Measurements from ENCODE around the gene RPAIN.
"Not testable (repeated sequence)": the region's sequence is repeated elsewhere in the genome, so short reads cannot be mapped to it uniquely, and the experiment has no call there.

Gene RPAIN

GRCh38 chr17:5425826-5426225 is 5.8 kb downstream of the RPAIN start:
- H3K36me3 ChIP-seq (ENCODE audit: control insufficient read depth in 1 of 2, insufficient read depth in 2 of 2, low read length in 2 of 2) = peaks cover 37 to 80% of the 10 kb centered on the region in 2 donors

GRCh38 chr17:5429191-5429887 is 9.4 kb downstream of the RPAIN start:
- no peaks in the 10 kb centered on the region for H3K27me3 ChIP-seq (ENCODE audit: control insufficient read depth in 1 of 2, insufficient read depth in 2 of 2, low read length in 2 of 2)
- no peak overlapping the region for H3K9ac ChIP-seq (ENCODE audit: low read depth in 1 of 2, low read length in 2 of 2)
- H3K27ac ChIP-seq (ENCODE audit: low read depth, low read length) = no peak overlapping the region

More at GRCh38 chr17:5425826-5426225, 5.8 kb downstream of the RPAIN start:
- Histone ChIP-seq H3K27me3 (ENCODE audit: control insufficient read depth in 1 of 2, insufficient read depth in 2 of 2, low read length in 2 of 2) (no peaks in the 10 kb centered on the region), H3K27ac (ENCODE audit: low read depth, low read length) (no peak overlapping the region), H3K4me3 (ENCODE audit: low read depth in 1 of 2, low read length in 2 of 2) (no peak overlapping the region), H3K9ac (ENCODE audit: low read depth in 1 of 2, low read length in 2 of 2) (no peak overlapping the region), H3K9me3 (ENCODE audit: control insufficient read depth in 1 of 2, low read length in 2 of 2) (no peaks in the 10 kb centered on the region), H3K4me1 (ENCODE audit: control insufficient read depth in 1 of 2, insufficient read depth in 2 of 2, low read length in 2 of 2) (peaks cover 6 to 8% of the 10 kb centered on the region in 2 donors)

DNA sequence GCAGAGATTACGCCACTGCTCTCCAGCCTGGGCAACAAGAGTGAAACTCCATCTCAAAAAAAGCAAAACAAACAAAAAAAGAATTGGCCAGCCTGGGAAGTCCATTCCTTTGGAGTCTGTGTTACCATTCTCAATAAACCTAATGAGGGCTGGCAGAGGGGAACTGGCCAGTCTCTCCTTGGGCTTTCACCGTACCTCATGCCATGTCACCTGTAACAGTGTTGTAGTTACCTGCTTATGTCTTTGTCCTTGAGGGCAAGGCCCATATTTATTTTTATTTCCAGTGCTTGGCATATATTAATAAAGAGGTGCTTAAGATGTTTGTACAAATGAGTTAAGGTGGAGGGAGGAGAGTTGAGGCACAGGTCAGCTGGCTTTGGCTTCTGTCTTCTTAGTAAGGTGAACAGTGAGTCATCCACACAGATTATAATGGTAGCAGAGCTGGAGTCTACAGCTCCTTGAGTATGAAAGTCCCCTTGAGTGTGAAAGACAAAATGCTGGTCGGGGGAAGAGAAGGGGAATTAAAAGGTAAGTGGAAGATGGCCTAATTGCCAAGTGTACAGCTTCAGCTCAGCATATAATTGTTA is 10.5 kb downstream of the RPAIN start:
- Histone ChIP-seq H3K27me3 (ENCODE audit: control insufficient read depth in 1 of 2, insufficient read depth in 2 of 2, low read length in 2 of 2) (no peaks in the 10 kb centered on the region), H3K9ac (ENCODE audit: low read depth in 1 of 2, low read length in 2 of 2) (no peak overlapping the region), H3K4me1 (ENCODE audit: control insufficient read depth in 1 of 2, insufficient read depth in 2 of 2, low read length in 2 of 2) (no peaks in the 10 kb centered on the region), H3K4me3 (ENCODE audit: low read depth in 1 of 2, low read length in 2 of 2) (no peak overlapping the region), H3K9me3 (ENCODE audit: control insufficient read depth in 1 of 2, low read length in 2 of 2) (no peaks in the 10 kb centered on the region), H3K27ac (ENCODE audit: low read depth, low read length) (no peak overlapping the region), H3K36me3 (ENCODE audit: control insufficient read depth in 1 of 2, insufficient read depth in 2 of 2, low read length in 2 of 2) (peaks cover 57 to 87% of the 10 kb centered on the region in 2 donors)

More at GRCh38 chr17:5429191-5429887, 9.4 kb downstream of the RPAIN start:
- H3K36me3 ChIP-seq (ENCODE audit: control insufficient read depth in 1 of 2, insufficient read depth in 2 of 2, low read length in 2 of 2) = peaks cover 59 to 88% of the 10 kb centered on the region in 2 donors
- no peak overlapping the region for H3K4me3 ChIP-seq (ENCODE audit: low read depth in 1 of 2, low read length in 2 of 2)
- H3K4me1 ChIP-seq (ENCODE audit: control insufficient read depth in 1 of 2, insufficient read depth in 2 of 2, low read length in 2 of 2) = no peaks in the 10 kb centered on the region
- H3K9me3 ChIP-seq (ENCODE audit: control insufficient read depth in 1 of 2, low read length in 2 of 2) = no peaks in the 10 kb centered on the region

- H3K36me3 ChIP-seq (ENCODE audit: control insufficient read depth in 1 of 2, insufficient read depth in 2 of 2, low read length in 2 of 2) = peaks cover 52 to 85% of the 10 kb centered on the region in 2 donors
- H3K27me3 ChIP-seq (ENCODE audit: control insufficient read depth in 1 of 2, insufficient read depth in 2 of 2, low read length in 2 of 2); H3K9ac ChIP-seq (ENCODE audit: low read depth in 1 of 2, low read length in 2 of 2); H3K9me3 ChIP-seq (ENCODE audit: control insufficient read depth in 1 of 2, low read length in 2 of 2); H3K27ac ChIP-seq (ENCODE audit: low read depth, low read length); H3K4me3 ChIP-seq (ENCODE audit: low read depth in 1 of 2, low read length in 2 of 2); H3K4me1 ChIP-seq (ENCODE audit: control insufficient read depth in 1 of 2, insufficient read depth in 2 of 2, low read length in 2 of 2): not testable (repeated sequence)
Observed at GRCh38 chr17:5431234-5431633, 11.3 kb downstream of the RPAIN start.

DNA sequence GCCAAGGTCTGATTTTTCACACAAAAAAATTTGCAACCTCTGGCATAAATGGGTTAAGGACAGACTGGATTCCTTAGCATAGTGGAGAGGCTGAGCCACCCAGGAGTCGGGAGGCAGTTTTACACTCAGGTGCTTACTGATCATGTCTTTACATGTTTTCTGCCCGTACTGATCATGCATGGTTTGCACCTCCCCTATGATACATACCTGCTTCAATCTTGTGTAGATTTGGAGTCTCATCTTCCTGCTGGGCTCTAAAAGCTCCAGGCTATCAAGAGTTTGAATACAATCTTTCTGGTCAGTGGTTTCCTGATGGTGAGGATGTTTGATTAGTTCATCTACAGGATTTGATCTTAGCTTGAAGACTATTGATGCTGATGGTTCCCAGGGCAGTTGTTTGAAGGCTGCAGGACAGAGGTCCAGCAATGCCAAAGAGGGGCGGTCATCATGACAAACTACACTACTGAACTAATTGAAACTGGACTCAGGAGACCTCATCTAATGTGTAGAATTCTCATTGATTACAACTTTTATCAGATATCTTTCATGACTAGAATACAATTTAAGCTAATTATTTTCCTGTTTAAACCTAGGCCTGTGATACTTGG is 12.1 kb downstream of the RPAIN start:
- H3K27me3 ChIP-seq (ENCODE audit: control insufficient read depth in 1 of 2, insufficient read depth in 2 of 2, low read length in 2 of 2) = no peaks in the 10 kb centered on the region
- no peaks in the 10 kb centered on the region for H3K9me3 ChIP-seq (ENCODE audit: control insufficient read depth in 1 of 2, low read length in 2 of 2)
- H3K9ac ChIP-seq (ENCODE audit: low read depth in 1 of 2, low read length in 2 of 2) = no peak overlapping the region
- peaks cover 3 to 4% of the 10 kb centered on the region in 2 donors for H3K4me1 ChIP-seq (ENCODE audit: control insufficient read depth in 1 of 2, insufficient read depth in 2 of 2, low read length in 2 of 2)
- no peak overlapping the region for H3K27ac ChIP-seq (ENCODE audit: low read depth, low read length)
- H3K4me3 ChIP-seq (ENCODE audit: low read depth in 1 of 2, low read length in 2 of 2) = no peak overlapping the region
- peaks cover 49 to 83% of the 10 kb centered on the region in 2 donors for H3K36me3 ChIP-seq (ENCODE audit: control insufficient read depth in 1 of 2, insufficient read depth in 2 of 2, low read length in 2 of 2)

GRCh38 chr17:5434984-5435383 is 15.0 kb downstream of the RPAIN start:
- Histone ChIP-seq H3K27ac (ENCODE audit: low read depth, low read length) (no peak overlapping the region), H3K27me3 (ENCODE audit: control insufficient read depth in 1 of 2, insufficient read depth in 2 of 2, low read length in 2 of 2) (no peaks in the 10 kb centered on the region), H3K9ac (ENCODE audit: low read depth in 1 of 2, low read length in 2 of 2) (no peak overlapping the region), H3K36me3 (ENCODE audit: control insufficient read depth in 1 of 2, insufficient read depth in 2 of 2, low read length in 2 of 2) (peaks cover 35 to 61% of the 10 kb centered on the region in 2 donors), H3K9me3 (ENCODE audit: control insufficient read depth in 1 of 2, low read length in 2 of 2) (no peaks in the 10 kb centered on the region), H3K4me1 (ENCODE audit: control insufficient read depth in 1 of 2, insufficient read depth in 2 of 2, low read length in 2 of 2) (peaks cover 20 to 21% of the 10 kb centered on the region in 2 donors), H3K4me3 (ENCODE audit: low read depth in 1 of 2, low read length in 2 of 2) (no peak overlapping the region)

DNA sequence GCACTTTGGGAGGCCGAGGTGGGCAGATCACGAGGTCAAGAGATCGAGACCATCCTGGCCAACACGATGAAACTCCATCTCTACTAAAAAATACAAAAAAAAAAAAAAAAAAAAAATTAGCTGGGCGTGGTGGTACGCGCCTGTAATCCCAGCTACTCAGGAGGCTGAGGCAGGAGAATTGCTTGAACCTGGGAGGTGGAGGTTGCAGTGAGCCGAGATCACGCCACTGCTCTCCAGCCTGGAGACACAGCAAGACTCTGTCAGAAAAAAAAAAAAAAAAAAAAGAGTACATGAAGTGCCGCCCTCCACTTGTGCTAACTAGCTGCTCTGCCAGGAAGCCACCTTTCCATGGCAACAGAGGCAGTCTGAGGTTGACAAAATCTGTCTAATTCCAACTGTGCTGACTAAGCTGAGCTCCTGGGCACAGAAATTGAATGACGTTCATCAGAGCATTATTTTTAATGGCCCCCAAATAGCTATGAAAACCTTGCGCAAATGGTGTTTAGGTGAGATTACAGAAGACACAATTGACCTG is 15.9 kb downstream of the RPAIN start:
- Histone ChIP-seq H3K36me3 (ENCODE audit: control insufficient read depth in 1 of 2, insufficient read depth in 2 of 2, low read length in 2 of 2) (peaks cover 29 to 58% of the 10 kb centered on the region in 2 donors), H3K4me1 (ENCODE audit: control insufficient read depth in 1 of 2, insufficient read depth in 2 of 2, low read length in 2 of 2) (peaks cover 20 to 21% of the 10 kb centered on the region in 2 donors)
- H3K9me3 ChIP-seq (ENCODE audit: control insufficient read depth in 1 of 2, low read length in 2 of 2); H3K4me3 ChIP-seq (ENCODE audit: low read depth in 1 of 2, low read length in 2 of 2); H3K27ac ChIP-seq (ENCODE audit: low read depth, low read length); H3K27me3 ChIP-seq (ENCODE audit: control insufficient read depth in 1 of 2, insufficient read depth in 2 of 2, low read length in 2 of 2); H3K9ac ChIP-seq (ENCODE audit: low read depth in 1 of 2, low read length in 2 of 2): not testable (repeated sequence)

DNA sequence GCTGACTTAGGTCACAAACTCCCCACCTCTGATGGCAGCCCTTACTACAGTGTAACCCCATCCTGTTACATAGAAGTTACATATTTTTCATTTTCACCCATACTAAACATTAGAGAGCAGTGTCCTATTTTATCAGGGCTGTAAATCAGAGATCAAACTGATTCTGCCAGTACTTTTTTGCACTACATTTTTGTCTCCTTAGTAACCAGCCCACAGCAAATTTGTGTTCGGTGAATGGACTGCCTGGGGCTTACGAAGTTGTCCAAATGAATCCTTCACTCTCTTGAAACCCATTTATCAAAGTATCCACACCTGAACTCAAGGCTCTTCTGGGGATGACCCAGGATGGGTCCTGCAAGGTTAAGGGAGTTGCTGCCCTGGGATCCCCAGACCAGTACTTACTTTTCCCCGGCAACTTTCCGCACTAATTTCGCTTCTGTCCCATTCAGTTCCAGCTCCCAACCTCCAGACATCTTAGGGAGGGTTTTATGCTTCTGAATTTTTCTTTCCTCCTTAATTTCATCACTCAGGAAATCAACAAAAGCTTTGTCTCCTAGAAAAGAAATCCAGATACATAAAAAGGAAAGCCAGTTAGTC is 17.8 kb downstream of the RPAIN start:
- H3K9ac ChIP-seq (ENCODE audit: low read depth in 1 of 2, low read length in 2 of 2) = peak overlapping the region; percentile 67 to 81
- peak overlapping the region; percentile 84 to 85 for H3K4me3 ChIP-seq (ENCODE audit: low read depth in 1 of 2, low read length in 2 of 2)
- H3K36me3 ChIP-seq (ENCODE audit: control insufficient read depth in 1 of 2, insufficient read depth in 2 of 2, low read length in 2 of 2) = peaks cover 17 to 42% of the 10 kb centered on the region in 2 donors
- H3K27ac ChIP-seq (ENCODE audit: low read depth, low read length) = no peak overlapping the region
- H3K9me3 ChIP-seq (ENCODE audit: control insufficient read depth in 1 of 2, low read length in 2 of 2) = no peaks in the 10 kb centered on the region
- H3K27me3 ChIP-seq (ENCODE audit: control insufficient read depth in 1 of 2, insufficient read depth in 2 of 2, low read length in 2 of 2) = no peaks in the 10 kb centered on the region
- peaks cover 20 to 21% of the 10 kb centered on the region in 2 donors for H3K4me1 ChIP-seq (ENCODE audit: control insufficient read depth in 1 of 2, insufficient read depth in 2 of 2, low read length in 2 of 2)

DNA sequence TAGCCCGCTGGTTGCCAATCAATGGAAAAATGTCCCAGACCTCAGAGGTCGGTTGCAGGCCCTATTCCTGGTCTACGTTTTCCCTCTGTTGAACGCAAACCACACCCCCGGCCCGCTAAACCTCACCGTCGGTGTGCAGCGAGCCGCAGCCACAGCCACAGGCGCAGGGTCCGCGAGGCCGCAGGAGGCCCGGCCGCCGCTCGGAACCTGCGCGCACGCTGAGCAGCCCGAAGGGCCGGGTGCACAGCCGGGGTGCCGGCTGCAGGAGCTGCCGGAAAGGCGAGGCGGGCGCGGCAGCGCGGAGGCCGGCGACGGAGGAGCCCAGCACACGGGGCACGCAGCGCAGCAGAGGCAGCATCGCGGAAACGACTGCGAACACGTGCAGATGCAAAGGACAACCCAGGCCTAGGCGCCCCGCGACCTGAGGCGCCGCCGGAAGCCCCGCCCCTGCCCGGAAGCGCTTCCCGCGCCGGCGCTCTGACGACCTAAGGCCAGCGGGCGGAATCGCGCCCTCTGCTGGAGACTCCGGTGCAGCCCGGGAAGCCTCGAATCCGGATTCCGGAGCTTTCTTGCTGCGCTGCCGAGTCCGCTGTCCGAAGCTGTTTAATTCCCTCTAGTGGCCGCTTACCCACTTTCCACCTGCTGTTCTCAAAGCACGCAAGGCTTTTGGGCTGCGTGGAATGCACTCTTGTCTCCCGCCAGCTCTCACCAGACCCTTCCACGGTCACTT is 18.9 kb downstream of the RPAIN start, which contains the start of gene C1QBP:
Gene C1QBP, minus strand, starts transcription at position 440 of the 730 bp plus-strand sequence. Its CDS starts 82 bp downstream, at position 358.
- Histone ChIP-seq H3K9ac (ENCODE audit: low read depth in 1 of 2, low read length in 2 of 2) (peak within 1 kb of the TSS; percentile 80 to 81), H3K36me3 (ENCODE audit: control insufficient read depth in 1 of 2, insufficient read depth in 2 of 2, low read length in 2 of 2) (peaks cover 17 to 40% of the 10 kb centered on the region in 2 donors), H3K4me3 (ENCODE audit: low read depth in 1 of 2, low read length in 2 of 2) (peak within 1 kb of the TSS; percentile 84 to 85), H3K9me3 (ENCODE audit: control insufficient read depth in 1 of 2, low read length in 2 of 2) (no peaks in the 10 kb centered on the region), H3K4me1 (ENCODE audit: control insufficient read depth in 1 of 2, insufficient read depth in 2 of 2, low read length in 2 of 2) (peaks cover 20 to 21% of the 10 kb centered on the region in 2 donors), H3K27ac (ENCODE audit: low read depth, low read length) (peak within 1 kb of the TSS; percentile 7), H3K27me3 (ENCODE audit: control insufficient read depth in 1 of 2, insufficient read depth in 2 of 2, low read length in 2 of 2) (no peaks in the 10 kb centered on the region)

Data from duodenal mucosa (tissue), 2 donors.